Esophagus muscularis mucosa (tissue), 3 donors: Measurements from ENCODE around the gene SAMD9L.
"Not testable (repeated sequence)": the region's sequence is repeated elsewhere in the genome, so short reads cannot be mapped to it uniquely, and the experiment has no call there.

Experiments
- CTCF ChIP-seq, 3 experiments: fragments of 200-600 bp in 2 of 3; fragments of 450-650 bp in 1 of 3; sonication (generic) in 2 of 3; IDR thresholded peaks; one replicate each; pipeline ENCODE4 v1.5.1; 2017 to 2019; ENCODE audit warnings: antibody characterized with exemption in 3 of 3, mild to moderate bottlenecking in 2 of 3, moderate library complexity in 1 of 3
- POLR2AphosphoS5 ChIP-seq, 2 donors: sonication (generic); formaldehyde crosslinking; IDR thresholded peaks; one replicate each; pipeline ENCODE4 v1.6.1; 2017; ENCODE audit warnings: antibody characterized with exemption in 2 of 2

GRCh38 chr7:93126954-93127353, 21.2 kb downstream of the SAMD9L start:
- TF ChIP-seq CTCF, POLR2AphosphoS5 (IDR thresholded peaks at IDR 0.05): not testable (repeated sequence)
